H1 (cell line): ENCODE data around the gene ASIC1. TPM values are rescaled to one million over a fixed set of nuclear protein-coding genes. Genes with fewer than 3 reads are reported as not detected.

Experiments used
- BACH1 ChIP-seq: IDR thresholded peaks from 2 replicates; pipeline ENCODE4 v1.6.1; 2012; ENCODE audit warnings: low read length, improper control_type of control experiment
- BRCA1 ChIP-seq: IDR thresholded peaks from 2 replicates; pipeline ENCODE4 v1.6.1; 2012; ENCODE audit warnings: low read depth, low read length, improper control_type of control experiment
- CBX5 ChIP-seq: fragments of 300-800, 300-1000 bp; sonication (generic); IDR thresholded peaks from 2 replicates; pipeline ENCODE4 v1.7.1; 2016; ENCODE audit warnings: antibody characterized with exemption, low read length, low read depth
- CTBP2 ChIP-seq: IDR thresholded peaks from 2 replicates; pipeline ENCODE4 v1.7.0; 2011; ENCODE audit warnings: borderline replicate concordance, mild to moderate bottlenecking, moderate library complexity, mixed read lengths, low read length; ENCODE audit not compliant: insufficient read depth, insufficient read length
- EZH2 ChIP-seq: fragments of 200-600 bp; sonication (generic); IDR thresholded peaks from 2 replicates; pipeline ENCODE4 v1.7.1; 2012; ENCODE audit warnings: low read depth, mild to moderate bottlenecking, moderate library complexity, low read length, inconsistent platforms; ENCODE audit not compliant: severe bottlenecking
- GTF2F1 ChIP-seq: IDR thresholded peaks from 2 replicates; pipeline ENCODE4 v1.6.1; 2012; ENCODE audit warnings: low read depth, low read length, improper control_type of control experiment, borderline replicate concordance
- POU5F1 ChIP-seq: IDR thresholded peaks from 2 replicates; pipeline ENCODE4 v1.6.1; 2011; ENCODE audit warnings: low read depth, mild to moderate bottlenecking, low read length, moderate library complexity
- RAD21 ChIP-seq, 2 experiments: IDR thresholded peaks in 1 of 2; conservative IDR thresholded peaks in 1 of 2; 2 replicates each; pipeline ENCODE4 v1.6.1; 2011; ENCODE audit warnings: low read depth in 2 of 2, low read length in 2 of 2, improper control_type of control experiment in 1 of 2, inconsistent platforms in 1 of 2, mild to moderate bottlenecking in 1 of 2, moderate library complexity in 1 of 2
- SP2 ChIP-seq: IDR thresholded peaks from 2 replicates; pipeline ENCODE4 v1.6.1; 2012; ENCODE audit warnings: mild to moderate bottlenecking, low read length, inconsistent platforms
- SRF ChIP-seq: IDR thresholded peaks from 2 replicates; pipeline ENCODE4 v1.6.1; 2011; ENCODE audit warnings: mild to moderate bottlenecking, low read depth, low read length, moderate library complexity
- TBP ChIP-seq: IDR thresholded peaks from 2 replicates; pipeline ENCODE4 v1.6.1; 2011; ENCODE audit warnings: low read depth, low read length, improper control_type of control experiment
- polyA plus RNA-seq, 7 experiments: library from polyadenylated mRNA; depleted of rRNA in 3 of 7; stranded (reverse) in 5 of 7; unstranded in 2 of 7; fragments of >200 nt in 5 of 7; fragments of 200-250 nt in 2 of 7; gene quantifications; 1 replicate in 5 of 7; 2 replicates in 1 of 7; 4 replicates in 1 of 7; pipeline versions ENCODE4 v1.2.1 to v1.2.3, GENCODE V29; 2011 to 2013; ENCODE audit warnings: missing spikeins in 2 of 7, mixed read lengths in 2 of 7
- total RNA-seq: library from RNA; stranded (reverse); fragmentation: NEBNext Ultra II Directional; extraction: Animal tissue kit (Norgen Biotek cat#: 25700); gene quantifications from 2 replicates; pipeline ENCODE4 v1.2.1, GENCODE V29; 2021
- TF ChIP-seq, protein P1 (sequence below): fragments of 300-600 bp; sonication (generic); IDR thresholded peaks from 2 replicates; pipeline ENCODE4 v1.7.1; 2012; ENCODE audit warnings: low read length, moderate library complexity, mild to moderate bottlenecking, inconsistent platforms; ENCODE audit not compliant: insufficient replicate concordance

The ASIC1 gene
- total and polyA plus RNA-seq, 2 of the 8 experiments (the other 6 are each of a cell fraction or from before 2014, with no cell fraction given) = 2.4 to 4.4 TPM

DNA sequence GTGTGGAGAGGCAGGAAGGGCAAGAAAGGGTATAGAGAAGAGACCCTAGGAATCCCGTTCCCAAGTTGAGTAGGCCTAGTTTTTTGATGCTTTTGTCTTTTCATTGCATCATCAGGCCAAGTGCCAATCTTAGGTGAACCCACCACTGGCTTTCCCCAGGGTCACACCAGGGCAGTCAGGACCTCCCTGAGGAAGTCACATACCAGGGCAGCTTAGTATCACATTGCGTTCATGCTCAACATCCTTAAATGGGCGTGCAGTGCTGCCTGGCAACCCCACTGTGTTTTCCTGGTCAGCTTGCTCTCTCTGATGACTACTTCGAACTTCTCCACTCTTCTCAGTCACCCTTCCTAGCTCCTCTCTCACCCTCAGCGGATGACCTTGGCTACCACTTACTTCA is 9.0 kb downstream of the ASIC1 start (continued):
- TF ChIP-seq, protein P1, sequence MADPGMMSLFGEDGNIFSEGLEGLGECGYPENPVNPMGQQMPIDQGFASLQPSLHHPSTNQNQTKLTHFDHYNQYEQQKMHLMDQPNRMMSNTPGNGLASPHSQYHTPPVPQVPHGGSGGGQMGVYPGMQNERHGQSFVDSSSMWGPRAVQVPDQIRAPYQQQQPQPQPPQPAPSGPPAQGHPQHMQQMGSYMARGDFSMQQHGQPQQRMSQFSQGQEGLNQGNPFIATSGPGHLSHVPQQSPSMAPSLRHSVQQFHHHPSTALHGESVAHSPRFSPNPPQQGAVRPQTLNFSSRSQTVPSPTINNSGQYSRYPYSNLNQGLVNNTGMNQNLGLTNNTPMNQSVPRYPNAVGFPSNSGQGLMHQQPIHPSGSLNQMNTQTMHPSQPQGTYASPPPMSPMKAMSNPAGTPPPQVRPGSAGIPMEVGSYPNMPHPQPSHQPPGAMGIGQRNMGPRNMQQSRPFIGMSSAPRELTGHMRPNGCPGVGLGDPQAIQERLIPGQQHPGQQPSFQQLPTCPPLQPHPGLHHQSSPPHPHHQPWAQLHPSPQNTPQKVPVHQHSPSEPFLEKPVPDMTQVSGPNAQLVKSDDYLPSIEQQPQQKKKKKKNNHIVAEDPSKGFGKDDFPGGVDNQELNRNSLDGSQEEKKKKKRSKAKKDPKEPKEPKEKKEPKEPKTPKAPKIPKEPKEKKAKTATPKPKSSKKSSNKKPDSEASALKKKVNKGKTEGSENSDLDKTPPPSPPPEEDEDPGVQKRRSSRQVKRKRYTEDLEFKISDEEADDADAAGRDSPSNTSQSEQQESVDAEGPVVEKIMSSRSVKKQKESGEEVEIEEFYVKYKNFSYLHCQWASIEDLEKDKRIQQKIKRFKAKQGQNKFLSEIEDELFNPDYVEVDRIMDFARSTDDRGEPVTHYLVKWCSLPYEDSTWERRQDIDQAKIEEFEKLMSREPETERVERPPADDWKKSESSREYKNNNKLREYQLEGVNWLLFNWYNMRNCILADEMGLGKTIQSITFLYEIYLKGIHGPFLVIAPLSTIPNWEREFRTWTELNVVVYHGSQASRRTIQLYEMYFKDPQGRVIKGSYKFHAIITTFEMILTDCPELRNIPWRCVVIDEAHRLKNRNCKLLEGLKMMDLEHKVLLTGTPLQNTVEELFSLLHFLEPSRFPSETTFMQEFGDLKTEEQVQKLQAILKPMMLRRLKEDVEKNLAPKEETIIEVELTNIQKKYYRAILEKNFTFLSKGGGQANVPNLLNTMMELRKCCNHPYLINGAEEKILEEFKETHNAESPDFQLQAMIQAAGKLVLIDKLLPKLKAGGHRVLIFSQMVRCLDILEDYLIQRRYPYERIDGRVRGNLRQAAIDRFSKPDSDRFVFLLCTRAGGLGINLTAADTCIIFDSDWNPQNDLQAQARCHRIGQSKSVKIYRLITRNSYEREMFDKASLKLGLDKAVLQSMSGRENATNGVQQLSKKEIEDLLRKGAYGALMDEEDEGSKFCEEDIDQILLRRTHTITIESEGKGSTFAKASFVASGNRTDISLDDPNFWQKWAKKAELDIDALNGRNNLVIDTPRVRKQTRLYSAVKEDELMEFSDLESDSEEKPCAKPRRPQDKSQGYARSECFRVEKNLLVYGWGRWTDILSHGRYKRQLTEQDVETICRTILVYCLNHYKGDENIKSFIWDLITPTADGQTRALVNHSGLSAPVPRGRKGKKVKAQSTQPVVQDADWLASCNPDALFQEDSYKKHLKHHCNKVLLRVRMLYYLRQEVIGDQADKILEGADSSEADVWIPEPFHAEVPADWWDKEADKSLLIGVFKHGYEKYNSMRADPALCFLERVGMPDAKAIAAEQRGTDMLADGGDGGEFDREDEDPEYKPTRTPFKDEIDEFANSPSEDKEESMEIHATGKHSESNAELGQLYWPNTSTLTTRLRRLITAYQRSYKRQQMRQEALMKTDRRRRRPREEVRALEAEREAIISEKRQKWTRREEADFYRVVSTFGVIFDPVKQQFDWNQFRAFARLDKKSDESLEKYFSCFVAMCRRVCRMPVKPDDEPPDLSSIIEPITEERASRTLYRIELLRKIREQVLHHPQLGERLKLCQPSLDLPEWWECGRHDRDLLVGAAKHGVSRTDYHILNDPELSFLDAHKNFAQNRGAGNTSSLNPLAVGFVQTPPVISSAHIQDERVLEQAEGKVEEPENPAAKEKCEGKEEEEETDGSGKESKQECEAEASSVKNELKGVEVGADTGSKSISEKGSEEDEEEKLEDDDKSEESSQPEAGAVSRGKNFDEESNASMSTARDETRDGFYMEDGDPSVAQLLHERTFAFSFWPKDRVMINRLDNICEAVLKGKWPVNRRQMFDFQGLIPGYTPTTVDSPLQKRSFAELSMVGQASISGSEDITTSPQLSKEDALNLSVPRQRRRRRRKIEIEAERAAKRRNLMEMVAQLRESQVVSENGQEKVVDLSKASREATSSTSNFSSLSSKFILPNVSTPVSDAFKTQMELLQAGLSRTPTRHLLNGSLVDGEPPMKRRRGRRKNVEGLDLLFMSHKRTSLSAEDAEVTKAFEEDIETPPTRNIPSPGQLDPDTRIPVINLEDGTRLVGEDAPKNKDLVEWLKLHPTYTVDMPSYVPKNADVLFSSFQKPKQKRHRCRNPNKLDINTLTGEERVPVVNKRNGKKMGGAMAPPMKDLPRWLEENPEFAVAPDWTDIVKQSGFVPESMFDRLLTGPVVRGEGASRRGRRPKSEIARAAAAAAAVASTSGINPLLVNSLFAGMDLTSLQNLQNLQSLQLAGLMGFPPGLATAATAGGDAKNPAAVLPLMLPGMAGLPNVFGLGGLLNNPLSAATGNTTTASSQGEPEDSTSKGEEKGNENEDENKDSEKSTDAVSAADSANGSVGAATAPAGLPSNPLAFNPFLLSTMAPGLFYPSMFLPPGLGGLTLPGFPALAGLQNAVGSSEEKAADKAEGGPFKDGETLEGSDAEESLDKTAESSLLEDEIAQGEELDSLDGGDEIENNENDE = no peak
- no peak for TF ChIP-seq SP2
- TF ChIP-seq EZH2 = no peak
- no peak for TF ChIP-seq CBX5
- TF ChIP-seq RAD21 (IDR thresholded peaks at IDR 0.05 in 1 of 2, conservative IDR thresholded peaks at IDR 0.05 in 1 of 2; ENCODE audit: low read depth in 2 of 2, low read length in 2 of 2) = no peak
- TF ChIP-seq POU5F1 = no peak
- no peak for TF ChIP-seq BACH1
- no peak for TF ChIP-seq CTBP2
- peak; percentile 95 for TF ChIP-seq SRF
- no peak for TF ChIP-seq TBP
- no peak for TF ChIP-seq GTF2F1
- TF ChIP-seq BRCA1 = no peak
